Immature natural killer cell (primary cell): ENCODE data around the gene NTM. TPM values are rescaled to one million over a fixed set of nuclear protein-coding genes. Genes with fewer than 3 reads are reported as not detected.

Source experiments
- DNase-seq, 3 donors: peaks; one replicate each; pipeline ENCODE4 v3.0.0; 2022; ENCODE audit warnings: mixed read lengths in 1 of 3
- H3K27ac Mint-ChIP-seq, 6 donors: one replicate each; pipeline ENCODE4 v1.8.0; 2020; ENCODE audit warnings: mixed read lengths in 6 of 6, mild to moderate bottlenecking in 5 of 6, inconsistent platforms in 4 of 6, moderate library complexity in 3 of 6
- H3K27me3 Mint-ChIP-seq, 3 donors: one replicate each; pipeline ENCODE4 v1.8.0; 2020 to 2021; ENCODE audit warnings: low read depth in 3 of 3, mild to moderate bottlenecking in 3 of 3, mixed read lengths in 3 of 3, moderate library complexity in 3 of 3, inconsistent platforms in 1 of 3
- H3K36me3 Mint-ChIP-seq, 3 donors: one replicate each; pipeline ENCODE4 v1.8.0; 2020; ENCODE audit warnings: mixed read lengths in 3 of 3, inconsistent platforms in 2 of 3, mild to moderate bottlenecking in 2 of 3
- H3K4me1 Mint-ChIP-seq, 2 donors: one replicate each; pipeline ENCODE4 v1.8.0; 2020; ENCODE audit warnings: inconsistent platforms in 2 of 2, mild to moderate bottlenecking in 2 of 2, mixed read lengths in 2 of 2, moderate library complexity in 1 of 2
- H3K4me3 Mint-ChIP-seq, 5 donors: one replicate each; pipeline ENCODE4 v1.8.0; 2020; ENCODE audit warnings: mild to moderate bottlenecking in 5 of 5, mixed read lengths in 5 of 5, inconsistent platforms in 3 of 5, moderate library complexity in 3 of 5
- H3K9me3 Mint-ChIP-seq, 6 donors: one replicate each; pipeline ENCODE4 v1.8.0; 2020; ENCODE audit warnings: mild to moderate bottlenecking in 6 of 6, mixed read lengths in 6 of 6, inconsistent platforms in 4 of 6, moderate library complexity in 3 of 6
- polyA plus RNA-seq, 3 donors: library from polyadenylated mRNA; unstranded; fragments of 300-500 nt; fragmentation: Illumina TruSeq; gene quantifications; one replicate each; pipeline ENCODE4 v1.2.3, GENCODE V29; 2021

Gene NTM
- polyA plus RNA-seq, 3 donors from 2014 or later: not detected

- H3K9me3 Mint-ChIP-seq: peaks cover 0 to 5% (median 1%) of the 10 kb centered on the region in 6 donors
- no peaks in the 10 kb centered on the region for H3K4me1 Mint-ChIP-seq
- H3K4me3 Mint-ChIP-seq: no peak overlapping the region
- H3K27me3 Mint-ChIP-seq: peaks cover 0 to 3% (median under 1%) of the 10 kb centered on the region in 3 donors
- H3K36me3 Mint-ChIP-seq: no peaks in the 10 kb centered on the region
- no peak overlapping the region for H3K27ac Mint-ChIP-seq
- DNase-seq: no peak
Observed at GRCh38 chr11:131637469-131638175, 267.2 kb downstream of the NTM start.

- Mint-ChIP-seq H3K4me1 (no peaks in the 10 kb centered on the region), H3K27ac (no peak overlapping the region), H3K36me3 (no peaks in the 10 kb centered on the region), H3K9me3 (peaks cover 0 to 5% (median 0%) of the 10 kb centered on the region in 6 donors), H3K4me3 (no peak overlapping the region), H3K27me3 (peaks cover 3 to 4% (median 3%) of the 10 kb centered on the region in 3 donors)
- DNase-seq: no peak
Observed at GRCh38 chr11:131638889-131639288, 268.5 kb downstream of the NTM start.

GRCh38 chr11:131640320-131640719, 269.9 kb downstream of the NTM start:
- no peak for DNase-seq
- peaks cover 0 to 5% (median 0%) of the 10 kb centered on the region in 6 donors for H3K9me3 Mint-ChIP-seq
- no peak overlapping the region for H3K4me3 Mint-ChIP-seq
- H3K27me3 Mint-ChIP-seq: peaks cover 0 to 4% (median 3%) of the 10 kb centered on the region in 3 donors
- no peaks in the 10 kb centered on the region for H3K4me1 Mint-ChIP-seq
- no peak overlapping the region for H3K27ac Mint-ChIP-seq
- H3K36me3 Mint-ChIP-seq: no peaks in the 10 kb centered on the region

- no peaks in the 10 kb centered on the region for H3K4me1 Mint-ChIP-seq
- H3K4me3 Mint-ChIP-seq: no peak overlapping the region
- no peak for DNase-seq
- H3K36me3 Mint-ChIP-seq: no peaks in the 10 kb centered on the region
- peaks cover 0 to 4% (median 3%) of the 10 kb centered on the region in 3 donors for H3K27me3 Mint-ChIP-seq
- no peak overlapping the region for H3K27ac Mint-ChIP-seq
- H3K9me3 Mint-ChIP-seq: peaks cover 0 to 4% (median 0%) of the 10 kb centered on the region in 6 donors
Observed at GRCh38 chr11:131642756-131643531, 272.5 kb downstream of the NTM start.

GRCh38 chr11:131644204-131644795, 273.9 kb downstream of the NTM start:
- Mint-ChIP-seq H3K27me3 (peaks cover 0 to 4% (median 3%) of the 10 kb centered on the region in 3 donors), H3K9me3 (peaks cover 0 to 4% (median 0%) of the 10 kb centered on the region in 6 donors), H3K4me1 (no peaks in the 10 kb centered on the region), H3K27ac (no peak overlapping the region), H3K36me3 (no peaks in the 10 kb centered on the region), H3K4me3 (no peak overlapping the region)
- no peak for DNase-seq

GRCh38 chr11:131645237-131645636, 274.8 kb downstream of the NTM start:
- Mint-ChIP-seq H3K36me3 (no peaks in the 10 kb centered on the region), H3K4me1 (no peaks in the 10 kb centered on the region), H3K4me3 (no peak overlapping the region), H3K27me3 (peaks cover 0 to 4% (median 3%) of the 10 kb centered on the region in 3 donors), H3K27ac (no peak overlapping the region), H3K9me3 (peaks cover 0 to 4% (median 0%) of the 10 kb centered on the region in 6 donors)
- DNase-seq: no peak

- Mint-ChIP-seq H3K9me3 (peaks cover 0 to 4% (median 0%) of the 10 kb centered on the region in 6 donors), H3K4me3 (no peak overlapping the region), H3K36me3 (no peaks in the 10 kb centered on the region), H3K27ac (no peak overlapping the region), H3K4me1 (no peaks in the 10 kb centered on the region), H3K27me3 (no peaks in the 10 kb centered on the region)
- DNase-seq: no peak
Observed at GRCh38 chr11:131649856-131650255, 279.4 kb downstream of the NTM start.

- DNase-seq: no peak
- no peaks in the 10 kb centered on the region for H3K9me3 Mint-ChIP-seq
- no peak overlapping the region for H3K27ac Mint-ChIP-seq
- no peaks in the 10 kb centered on the region for H3K36me3 Mint-ChIP-seq
- H3K4me3 Mint-ChIP-seq: no peak overlapping the region
- no peaks in the 10 kb centered on the region for H3K4me1 Mint-ChIP-seq
- H3K27me3 Mint-ChIP-seq: no peaks in the 10 kb centered on the region
Observed at GRCh38 chr11:131652231-131652630, 281.8 kb downstream of the NTM start.

- H3K27ac Mint-ChIP-seq: no peak overlapping the region
- no peaks in the 10 kb centered on the region for H3K4me1 Mint-ChIP-seq
- H3K4me3 Mint-ChIP-seq: no peak overlapping the region
- H3K27me3 Mint-ChIP-seq: peaks cover 0 to 3% (median 0%) of the 10 kb centered on the region in 3 donors
- no peak for DNase-seq
- no peaks in the 10 kb centered on the region for H3K36me3 Mint-ChIP-seq
- no peaks in the 10 kb centered on the region for H3K9me3 Mint-ChIP-seq
Observed at GRCh38 chr11:131653260-131653659, 282.8 kb downstream of the NTM start.

- no peaks in the 10 kb centered on the region for H3K4me1 Mint-ChIP-seq
- peaks cover 0 to 5% (median 0%) of the 10 kb centered on the region in 6 donors for H3K9me3 Mint-ChIP-seq
- H3K27ac Mint-ChIP-seq: no peak overlapping the region
- DNase-seq: no peak
- no peak overlapping the region for H3K4me3 Mint-ChIP-seq
- H3K27me3 Mint-ChIP-seq: peaks cover 0 to 3% (median 2%) of the 10 kb centered on the region in 3 donors
- no peaks in the 10 kb centered on the region for H3K36me3 Mint-ChIP-seq
Observed at GRCh38 chr11:131654849-131655248, 284.4 kb downstream of the NTM start.

GRCh38 chr11:131656179-131656838, 285.9 kb downstream of the NTM start:
- DNase-seq: no peak
- peaks cover 0 to 5% (median 0%) of the 10 kb centered on the region in 6 donors for H3K9me3 Mint-ChIP-seq
- peak overlapping the region in 1 of 5 donors; percentile 4 for H3K4me3 Mint-ChIP-seq
- H3K27ac Mint-ChIP-seq: no peak overlapping the region
- H3K4me1 Mint-ChIP-seq: no peaks in the 10 kb centered on the region
- no peaks in the 10 kb centered on the region for H3K36me3 Mint-ChIP-seq
- peaks cover 0 to 4% (median 3%) of the 10 kb centered on the region in 3 donors for H3K27me3 Mint-ChIP-seq

GRCh38 chr11:131656839-131657211, 286.4 kb downstream of the NTM start:
- Mint-ChIP-seq H3K36me3 (no peaks in the 10 kb centered on the region), H3K27me3 (peaks cover 0 to 4% (median 3%) of the 10 kb centered on the region in 3 donors), H3K9me3 (peaks cover 0 to 5% (median 0%) of the 10 kb centered on the region in 6 donors), H3K4me1 (no peaks in the 10 kb centered on the region), H3K27ac (no peak overlapping the region), H3K4me3 (no peak overlapping the region)
- no peak for DNase-seq

- Mint-ChIP-seq H3K9me3 (peaks cover 0 to 6% (median 0%) of the 10 kb centered on the region in 6 donors), H3K4me3 (no peak overlapping the region)
Observed at GRCh38 chr11:131658414-131658813, 288.0 kb downstream of the NTM start.

More at GRCh38 chr11:131658414-131658813, 288.0 kb downstream of the NTM start:
- peaks cover 0 to 4% (median 3%) of the 10 kb centered on the region in 3 donors for H3K27me3 Mint-ChIP-seq
- DNase-seq: no peak
- no peaks in the 10 kb centered on the region for H3K36me3 Mint-ChIP-seq
- no peaks in the 10 kb centered on the region for H3K4me1 Mint-ChIP-seq
- H3K27ac Mint-ChIP-seq: no peak overlapping the region
